OCI-LY7 (cell line): ENCODE measurements around the gene GGTLC2. TPM values are rescaled to one million over a fixed set of nuclear protein-coding genes. Genes with fewer than 3 reads are reported as not detected.

ENCODE experiments used
- BruUV-seq: library from RNA; stranded (reverse); fragments of 400-500 nt; replicated peaks from 2 replicates; lab custom pipeline; 2021; lab: Mats Ljungman, UMichigan
- CTCF ChIA-PET: fragments of 300-600 bp; sonication (Branson Sonifier 250); formaldehyde crosslinking; loops from one replicate; lab custom pipeline; 2022; ENCODE audit warnings: antibody characterized with exemption; ENCODE audit not compliant: unreplicated experiment; lab: Charles Lee
- POLR2A ChIA-PET: fragments of 300-600 bp; sonication (Branson Sonifier 250); formaldehyde crosslinking; loops from one replicate; lab custom pipeline; 2022; ENCODE audit warnings: antibody characterized with exemption; lab: Charles Lee
- DNase-seq: peaks from one replicate; pipeline ENCODE4 v3.0.0-alpha.2; 2015; ENCODE audit warnings: low spot score
- H2AFZ ChIP-seq: fragments of 200-600 bp; sonication (generic), shearing (Covaris generic); 2 replicates; pipeline ENCODE4 v1.6.1; 2014; ENCODE audit warnings: mild to moderate bottlenecking, antibody characterized with exemption, low read length, moderate library complexity
- H3K27ac ChIP-seq: fragments of 200-600 bp; sonication (generic); 2 replicates; pipeline ENCODE4 v1.5.1; 2014; ENCODE audit warnings: mixed run types, low read depth, mild to moderate bottlenecking, moderate library complexity, low read length, inconsistent platforms; ENCODE audit not compliant: poor library complexity, severe bottlenecking
- H3K36me3 ChIP-seq: fragments of 200-600 bp; sonication (generic); 2 replicates; pipeline ENCODE4 v1.6.1; 2014; ENCODE audit warnings: mild to moderate bottlenecking, antibody characterized with exemption, low read length, moderate library complexity, mixed read lengths; ENCODE audit not compliant: insufficient read depth
- H3K4me1 ChIP-seq: fragments of 200-600 bp; sonication (generic); 2 replicates; pipeline ENCODE4 v1.5.1; 2014; ENCODE audit warnings: mild to moderate bottlenecking, low read length; ENCODE audit not compliant: insufficient read depth, poor library complexity, severe bottlenecking
- H3K4me2 ChIP-seq: fragments of 200-600 bp; sonication (generic); 2 replicates; pipeline ENCODE4 v1.6.1; 2014; ENCODE audit warnings: mild to moderate bottlenecking, low read length
- H3K4me3 ChIP-seq: fragments of 200-600 bp; sonication (generic); 2 replicates; pipeline ENCODE4 v1.5.1; 2014; ENCODE audit warnings: mild to moderate bottlenecking, low read depth, low read length; ENCODE audit not compliant: poor library complexity, severe bottlenecking
- H3K79me2 ChIP-seq: fragments of 200-600 bp; sonication (generic); 2 replicates; pipeline ENCODE4 v1.6.1; 2016; ENCODE audit warnings: low read depth, mild to moderate bottlenecking, low read length, moderate library complexity, mixed read lengths; ENCODE audit not compliant: insufficient read depth
- H3K9me2 ChIP-seq: fragments of 200-600 bp; sonication (generic); 2 replicates; pipeline ENCODE4 v1.6.1; 2016; ENCODE audit warnings: mild to moderate bottlenecking, low read length, mixed read lengths; ENCODE audit not compliant: insufficient read depth
- H3K9me3 ChIP-seq: fragments of 200-600 bp; sonication (generic); 2 replicates; pipeline ENCODE4 v1.6.1; 2014; ENCODE audit warnings: mild to moderate bottlenecking, mixed run types, low read length, mixed read lengths
- H4K20me1 ChIP-seq: fragments of 200-600 bp; sonication (generic); 2 replicates; pipeline ENCODE4 v1.6.1; 2014; ENCODE audit warnings: mild to moderate bottlenecking, antibody characterized with exemption, low read length, moderate library complexity, mixed read lengths; ENCODE audit not compliant: insufficient read depth
- EZH2phosphoT487 ChIP-seq: fragments of 200-600 bp; sonication (generic); IDR thresholded peaks from 2 replicates; pipeline ENCODE4 v1.6.1; 2018; ENCODE audit warnings: low read depth, borderline replicate concordance, mild to moderate bottlenecking, mixed run types, antibody characterized with exemption, low read length, moderate library complexity, mixed read lengths
- intact Hi-C: fragments of 100-400 bp; cut with micrococcal nuclease; formaldehyde crosslinking; loops from one replicate; pipeline ENCODE4 v1.10.0; 2022; ENCODE audit not compliant: unreplicated experiment
- total RNA-seq, 2 experiments: library from RNA; depleted of rRNA in 1 of 2; stranded (reverse); fragments of >200 nt in 1 of 2; shearing (Covaris generic) in 1 of 2; gene quantifications; 2 replicates each; pipeline ENCODE4 v1.2.3, GENCODE V29; 2014 to 2022
- TF ChIP-seq, protein P1 (sequence below): fragments of 200-600 bp; sonication (generic); conservative IDR thresholded peaks from 2 replicates; pipeline ENCODE4 v1.5.1; 2014; ENCODE audit warnings: mild to moderate bottlenecking, antibody characterized with exemption, low read length, moderate library complexity, mixed read lengths

The GGTLC2 gene
- total RNA-seq, 2 experiments from 2014 or later, result not detected

DNA sequence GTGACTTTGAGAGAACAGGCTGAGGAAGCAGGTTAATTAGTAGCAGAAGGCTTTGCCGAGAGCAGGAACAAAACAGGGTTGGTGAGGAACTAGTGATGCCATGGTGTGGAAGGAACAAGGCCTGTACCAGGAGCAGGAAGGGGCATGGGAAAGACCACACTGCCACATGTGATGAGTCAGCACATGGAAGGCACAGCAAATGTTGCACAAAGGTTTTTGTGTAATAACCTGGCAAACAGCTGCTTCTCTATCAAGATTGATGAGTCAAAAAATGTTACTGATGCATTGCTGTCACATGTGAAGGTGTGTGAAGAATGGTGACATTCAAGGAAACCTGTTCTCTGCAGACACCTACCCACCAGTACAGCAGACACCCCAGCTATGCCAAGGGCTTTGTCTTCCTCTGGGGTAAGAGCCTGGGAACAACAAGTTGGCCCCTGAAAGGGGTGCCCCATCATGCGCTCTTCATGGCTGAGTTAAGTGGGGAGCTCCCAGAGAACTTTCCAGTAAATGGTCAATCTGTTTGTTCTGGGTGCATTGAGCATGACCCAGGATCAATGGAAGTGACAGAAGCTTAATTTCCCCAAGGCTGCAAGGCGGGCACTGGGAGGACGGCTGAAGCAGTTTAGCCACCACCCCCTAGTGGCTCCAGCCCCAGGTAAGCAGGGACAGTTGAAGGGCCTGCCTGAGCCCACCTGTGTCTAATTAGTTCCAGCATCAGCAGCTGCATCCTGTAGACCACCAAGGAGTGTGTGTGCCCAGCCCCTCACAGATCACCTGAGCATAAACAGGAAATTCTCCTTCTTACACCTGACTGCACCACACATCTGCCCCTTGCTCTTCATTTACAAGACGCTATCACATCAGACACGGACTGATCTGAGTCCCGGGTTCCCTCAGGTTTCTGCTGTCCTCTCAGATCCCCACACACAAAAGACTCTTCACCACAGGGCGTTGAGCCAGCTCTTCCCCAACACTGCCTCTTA, 47.6 kb downstream of the GGTLC2 start:
- CTCF ChIA-PET, result interaction anchor here (0.9 to 1.4 kb wide), 3 partner anchors 12 to 26 kb away, joined by 3 to 6 read pairs (median 5); no protein-coding TSS in a partner anchor

DNA sequence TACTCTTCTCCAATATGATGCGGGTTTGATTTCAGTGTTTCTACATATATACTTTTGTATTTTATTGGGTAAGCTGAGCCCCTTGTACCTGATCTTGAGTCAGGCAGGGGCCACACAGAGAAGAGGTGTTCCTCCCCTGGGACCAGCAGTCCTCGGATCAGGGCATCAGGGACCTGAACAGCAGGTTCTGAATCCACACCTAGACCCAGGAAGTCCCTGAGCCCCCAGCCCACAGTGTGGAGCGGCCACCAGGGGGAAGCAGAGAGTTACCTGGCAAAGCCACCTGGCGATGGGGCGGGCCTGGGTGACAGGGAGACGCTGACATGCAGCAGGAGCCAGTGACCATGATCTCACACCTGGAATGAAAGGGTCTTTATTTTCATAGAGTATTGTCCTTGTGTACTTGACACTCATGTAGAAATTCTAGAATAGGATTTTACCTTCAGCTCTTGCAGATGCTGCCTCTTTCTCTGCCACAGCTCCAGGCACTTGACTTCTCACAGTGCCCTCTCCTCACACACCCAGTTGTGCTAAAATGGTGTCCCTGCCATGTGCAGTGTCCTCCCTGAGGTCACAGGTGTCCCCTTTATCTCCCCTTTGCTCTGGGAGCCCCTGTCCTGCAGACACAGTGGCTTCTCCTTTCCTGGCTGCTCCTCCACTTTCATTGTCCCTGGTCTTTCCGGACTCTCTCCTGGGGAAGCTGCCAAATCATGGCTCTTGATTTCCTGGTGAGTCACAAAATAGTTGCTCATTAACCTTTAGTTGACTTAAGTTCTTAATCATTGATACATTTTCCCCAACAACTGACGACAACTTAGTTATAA, 48.5 kb downstream of the GGTLC2 start:
- no peaks in the 10 kb centered on the region for H3K36me3 ChIP-seq
- CTCF ChIA-PET, result interaction anchor here (0.9 to 1.4 kb wide), 3 partner anchors 11 to 27 kb away, joined by 3 to 6 read pairs (median 5); no protein-coding TSS in a partner anchor
- H3K27ac ChIP-seq, result peak overlapping the region; percentile 87
- no TSS peak for BruUV-seq
- peak; percentile 83 for DNase-seq
- H3K4me1 ChIP-seq, result peaks cover 68% of the 10 kb centered on the region
- H3K4me2 ChIP-seq, result peak overlapping the region; percentile 76
- H3K9me3 ChIP-seq, result no peaks in the 10 kb centered on the region
- H3K9me2 ChIP-seq, result no peaks in the 10 kb centered on the region
- POLR2A ChIA-PET, result interaction anchor here (0.6 kb wide), 1 partner anchor 262 kb away, joined by 3 read pairs; no protein-coding TSS in a partner anchor
- intact Hi-C loops, result no loop called here
- no peaks in the 10 kb centered on the region for H4K20me1 ChIP-seq
- peak overlapping the region; percentile 25; the same call in 1 of the 2 replicates for H2AFZ ChIP-seq
- H3K79me2 ChIP-seq, result no peaks in the 10 kb centered on the region
- TF ChIP-seq, protein P1, sequence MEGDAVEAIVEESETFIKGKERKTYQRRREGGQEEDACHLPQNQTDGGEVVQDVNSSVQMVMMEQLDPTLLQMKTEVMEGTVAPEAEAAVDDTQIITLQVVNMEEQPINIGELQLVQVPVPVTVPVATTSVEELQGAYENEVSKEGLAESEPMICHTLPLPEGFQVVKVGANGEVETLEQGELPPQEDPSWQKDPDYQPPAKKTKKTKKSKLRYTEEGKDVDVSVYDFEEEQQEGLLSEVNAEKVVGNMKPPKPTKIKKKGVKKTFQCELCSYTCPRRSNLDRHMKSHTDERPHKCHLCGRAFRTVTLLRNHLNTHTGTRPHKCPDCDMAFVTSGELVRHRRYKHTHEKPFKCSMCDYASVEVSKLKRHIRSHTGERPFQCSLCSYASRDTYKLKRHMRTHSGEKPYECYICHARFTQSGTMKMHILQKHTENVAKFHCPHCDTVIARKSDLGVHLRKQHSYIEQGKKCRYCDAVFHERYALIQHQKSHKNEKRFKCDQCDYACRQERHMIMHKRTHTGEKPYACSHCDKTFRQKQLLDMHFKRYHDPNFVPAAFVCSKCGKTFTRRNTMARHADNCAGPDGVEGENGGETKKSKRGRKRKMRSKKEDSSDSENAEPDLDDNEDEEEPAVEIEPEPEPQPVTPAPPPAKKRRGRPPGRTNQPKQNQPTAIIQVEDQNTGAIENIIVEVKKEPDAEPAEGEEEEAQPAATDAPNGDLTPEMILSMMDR, result peak; percentile 99
- no peak for TF ChIP-seq EZH2phosphoT487
- peak overlapping the region; percentile 46 for H3K4me3 ChIP-seq

More for the DNA sequence above, 47.6 kb downstream of the GGTLC2 start:
- H3K36me3 ChIP-seq, result no peaks in the 10 kb centered on the region
- H4K20me1 ChIP-seq, result no peaks in the 10 kb centered on the region
- H3K4me3 ChIP-seq, result peak overlapping the region; percentile 46
- TF ChIP-seq, protein P1, result no peak
- no peak for TF ChIP-seq EZH2phosphoT487
- no peaks in the 10 kb centered on the region for H3K9me3 ChIP-seq
- H2AFZ ChIP-seq, result peak overlapping the region; percentile 25; the same call in 1 of the 2 replicates
- POLR2A ChIA-PET, result interaction anchor here (0.6 to 1.2 kb wide), 3 partner anchors 29 to 263 kb away, joined by 3 to 5 read pairs (median 4); no protein-coding TSS in a partner anchor
- intact Hi-C loops, result no loop called here
- H3K4me1 ChIP-seq, result peaks cover 68% of the 10 kb centered on the region
- peak; percentile 85 for DNase-seq
- H3K27ac ChIP-seq, result peak overlapping the region; percentile 87
- no peaks in the 10 kb centered on the region for H3K79me2 ChIP-seq
- H3K4me2 ChIP-seq, result peak overlapping the region; percentile 76
- H3K9me2 ChIP-seq, result no peaks in the 10 kb centered on the region
- BruUV-seq, result no TSS peak
